PC-3 (cell line): ENCODE data around the gene SPATA7. TPM values are rescaled to one million over a fixed set of nuclear protein-coding genes. Genes with fewer than 3 reads are reported as not detected.
A peak's percentile ranks its signal among the peaks of the same experiment; 100 is the strongest.
"Not testable (repeated sequence)": the region's sequence is repeated elsewhere in the genome, so short reads cannot be mapped to it uniquely, and the experiment has no call there.

Experiments
- ATAC-seq: fragments of 200-7000 bp; cut with Tn5 transposase; 2 replicates; pipeline ENCODE4 v1.9.1; 2020; ENCODE audit warnings: mild to moderate bottlenecking, moderate library complexity
- BruUV-seq: library from RNA; stranded (reverse); fragments of 400-500 nt; replicated peaks from 2 replicates; lab custom pipeline; 2021; lab: Mats Ljungman, UMichigan
- CTCF ChIA-PET: fragments of 300-600 bp; sonication (Branson Sonifier 250); formaldehyde crosslinking; loops from one replicate; lab custom pipeline; 2022; ENCODE audit warnings: antibody characterized with exemption; lab: Charles Lee
- POLR2A ChIA-PET: fragments of 300-600 bp; sonication (Branson Sonifier 250); formaldehyde crosslinking; loops from one replicate; lab custom pipeline; 2022; ENCODE audit warnings: antibody characterized with exemption; ENCODE audit not compliant: unreplicated experiment; lab: Charles Lee
- DNase-seq: peaks from one replicate; pipeline ENCODE4 v3.0.0-alpha.2; 2015
- H2AFZ ChIP-seq: fragments of 300-600 bp; sonication (generic); 2 replicates; pipeline ENCODE4 v1.6.0; 2016; ENCODE audit warnings: antibody characterized with exemption, low read length
- H3F3A ChIP-seq: fragments of 300-600 bp; sonication (generic); one replicate; pipeline ENCODE4 v1.6.0; 2017; ENCODE audit warnings: antibody characterized with exemption, low read length, control low read depth, mild to moderate bottlenecking; ENCODE audit not compliant: unreplicated experiment
- H3K27ac ChIP-seq: fragments of 300-600 bp; sonication (generic); 2 replicates; pipeline ENCODE4 v1.5.1; 2016; ENCODE audit warnings: mild to moderate bottlenecking, low read length
- H3K27me3 ChIP-seq: fragments of 300-600 bp; sonication (generic); 2 replicates; pipeline ENCODE4 v1.6.1; 2016; ENCODE audit warnings: low read length, mixed read lengths
- H3K36me3 ChIP-seq: fragments of 300-600 bp; sonication (generic); 2 replicates; pipeline ENCODE4 v1.6.1; 2016; ENCODE audit warnings: low read depth, mixed run types, low read length, mixed read lengths
- H3K4me1 ChIP-seq: fragments of 300-600 bp; sonication (generic); 2 replicates; pipeline ENCODE4 v1.5.1; 2016; ENCODE audit warnings: low read length; ENCODE audit not compliant: insufficient read depth
- H3K4me2 ChIP-seq: fragments of 300-600 bp; sonication (generic); 2 replicates; pipeline ENCODE4 v1.6.0; 2016; ENCODE audit warnings: low read length
- H3K4me3 ChIP-seq: fragments of 300-600 bp; sonication (generic); 2 replicates; pipeline ENCODE4 v1.5.1; 2016; ENCODE audit warnings: mild to moderate bottlenecking, low read length, mixed read lengths
- H3K79me2 ChIP-seq: fragments of 300-600 bp; sonication (generic); 2 replicates; pipeline ENCODE4 v1.6.1; 2017; ENCODE audit warnings: low read length, mixed read lengths
- H3K9ac ChIP-seq: fragments of 300-600 bp; sonication (generic); 2 replicates; pipeline ENCODE4 v1.6.0; 2016; ENCODE audit warnings: mild to moderate bottlenecking, low read length
- H3K9me2 ChIP-seq: fragments of 300-600 bp; sonication (generic); replicated peaks from 2 replicates; pipeline ENCODE4 v1.6.1; 2016; ENCODE audit warnings: mixed run types, low read length, mixed read lengths
- H3K9me3 ChIP-seq: fragments of 300-600 bp; sonication (generic); 2 replicates; pipeline ENCODE4 v1.6.1; 2016; ENCODE audit warnings: low read length, mixed read lengths
- H4K20me1 ChIP-seq: fragments of 300-600 bp; sonication (generic); 2 replicates; pipeline ENCODE4 v1.6.1; 2016; ENCODE audit warnings: low read length, mixed read lengths
- EZH2 ChIP-seq: fragments of 300-600 bp; sonication (generic); IDR thresholded peaks from one replicate; pipeline ENCODE4 v1.6.1; 2017; ENCODE audit warnings: antibody characterized with exemption, mild to moderate bottlenecking, low read length; ENCODE audit not compliant: unreplicated experiment
- EZH2phosphoT487 ChIP-seq: fragments of 300-600 bp; sonication (generic); IDR thresholded peaks from 2 replicates; pipeline ENCODE4 v1.6.1; 2018; ENCODE audit warnings: mild to moderate bottlenecking, antibody characterized with exemption, low read length, borderline replicate concordance
- intact Hi-C: fragments of 100-400 bp; cut with micrococcal nuclease; formaldehyde crosslinking; loops from 2 replicates; pipeline ENCODE4 v1.9.0; 2023
- total RNA-seq: library from RNA; depleted of rRNA; stranded (reverse); fragments of >200 nt; gene quantifications from 2 replicates; pipeline ENCODE4 v1.2.3, GENCODE V29; 2014
- TF ChIP-seq, protein P1 (sequence below): fragments of 300-600 bp; sonication (generic); conservative IDR thresholded peaks from 2 replicates; pipeline ENCODE4 v1.5.1; 2017; ENCODE audit warnings: antibody characterized with exemption, low read depth, mild to moderate bottlenecking, low read length

The SPATA7 gene
- total RNA-seq, 1 experiment from 2014 or later = 2.8 TPM

DNA sequence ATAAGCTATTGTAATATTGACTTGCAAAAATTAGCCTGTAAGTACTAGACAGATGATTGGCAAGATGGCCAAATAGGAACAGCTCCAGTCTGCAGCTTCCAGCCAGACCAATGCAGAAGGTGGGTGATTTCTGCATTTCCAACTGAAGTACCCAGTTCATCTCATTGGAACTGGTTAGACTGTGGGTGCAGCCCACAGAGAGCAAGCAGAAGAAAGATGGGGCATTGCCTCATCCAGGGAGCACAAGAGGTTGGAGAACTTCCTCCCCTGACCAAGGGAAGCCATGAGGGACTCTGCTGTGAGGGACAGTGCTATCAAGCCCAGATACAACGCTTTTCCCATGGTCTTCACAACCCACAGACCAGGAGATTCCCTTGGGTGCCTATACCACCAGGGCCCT is 16.0 kb upstream of the SPATA7 start:
- Histone ChIP-seq H3K79me2 (no peaks in the 10 kb centered on the region), H3K4me3 (no peak overlapping the region), H3K9me3 (no peaks in the 10 kb centered on the region), H4K20me1 (no peaks in the 10 kb centered on the region), H2AFZ (no peak overlapping the region), H3K27me3 (no peaks in the 10 kb centered on the region), H3K27ac (no peak overlapping the region), H3K4me1 (no peaks in the 10 kb centered on the region), H3K9ac (no peak overlapping the region), H3K36me3 (no peaks in the 10 kb centered on the region), H3K4me2 (no peak overlapping the region), H3K9me2 (no peaks in the 10 kb centered on the region), H3F3A (no peaks in the 10 kb centered on the region)
- BruUV-seq = no TSS peak
- TF ChIP-seq EZH2phosphoT487 (no peak), EZH2 (no peak)
- TF ChIP-seq, protein P1, sequence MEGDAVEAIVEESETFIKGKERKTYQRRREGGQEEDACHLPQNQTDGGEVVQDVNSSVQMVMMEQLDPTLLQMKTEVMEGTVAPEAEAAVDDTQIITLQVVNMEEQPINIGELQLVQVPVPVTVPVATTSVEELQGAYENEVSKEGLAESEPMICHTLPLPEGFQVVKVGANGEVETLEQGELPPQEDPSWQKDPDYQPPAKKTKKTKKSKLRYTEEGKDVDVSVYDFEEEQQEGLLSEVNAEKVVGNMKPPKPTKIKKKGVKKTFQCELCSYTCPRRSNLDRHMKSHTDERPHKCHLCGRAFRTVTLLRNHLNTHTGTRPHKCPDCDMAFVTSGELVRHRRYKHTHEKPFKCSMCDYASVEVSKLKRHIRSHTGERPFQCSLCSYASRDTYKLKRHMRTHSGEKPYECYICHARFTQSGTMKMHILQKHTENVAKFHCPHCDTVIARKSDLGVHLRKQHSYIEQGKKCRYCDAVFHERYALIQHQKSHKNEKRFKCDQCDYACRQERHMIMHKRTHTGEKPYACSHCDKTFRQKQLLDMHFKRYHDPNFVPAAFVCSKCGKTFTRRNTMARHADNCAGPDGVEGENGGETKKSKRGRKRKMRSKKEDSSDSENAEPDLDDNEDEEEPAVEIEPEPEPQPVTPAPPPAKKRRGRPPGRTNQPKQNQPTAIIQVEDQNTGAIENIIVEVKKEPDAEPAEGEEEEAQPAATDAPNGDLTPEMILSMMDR = no peak
- ChIA-PET CTCF (no interaction called here), POLR2A (no interaction called here)
- intact Hi-C loops = no loop called here
- no peak for DNase-seq
- ATAC-seq = no peak

DNA sequence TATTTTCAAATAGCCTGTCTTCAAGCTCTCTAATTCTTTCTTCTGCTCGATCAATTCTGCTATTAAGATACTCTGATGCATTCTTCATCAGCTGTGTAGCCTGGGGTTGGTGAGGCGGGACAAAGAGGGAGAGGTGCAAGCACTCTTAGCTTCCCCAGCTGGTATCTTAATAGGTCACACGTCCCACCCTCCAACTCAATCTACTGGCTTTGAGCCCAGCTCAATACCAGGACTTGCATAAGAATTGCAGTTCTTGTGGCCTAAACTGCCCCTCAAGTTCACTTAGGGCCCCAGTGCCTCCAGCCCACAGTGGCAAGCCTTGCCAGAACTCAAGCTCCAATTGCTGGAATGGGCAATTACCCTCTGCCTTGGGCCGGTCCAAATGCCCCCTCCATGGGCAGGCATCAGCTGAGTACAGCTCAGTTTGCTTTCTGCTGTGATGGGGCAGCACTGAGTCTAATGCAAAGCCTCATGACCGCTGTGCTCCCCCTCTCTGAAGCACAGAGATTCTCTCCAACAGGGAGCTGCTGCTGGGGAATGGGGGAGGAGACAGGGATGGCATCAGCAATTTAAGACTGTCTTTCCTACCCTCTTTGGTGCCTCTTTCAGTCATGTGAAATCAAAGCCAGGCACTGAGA is 5.6 kb upstream of the SPATA7 start:
- TF ChIP-seq EZH2 (no peak), EZH2phosphoT487 (no peak)
- TF ChIP-seq, protein P1 = no peak

DNA sequence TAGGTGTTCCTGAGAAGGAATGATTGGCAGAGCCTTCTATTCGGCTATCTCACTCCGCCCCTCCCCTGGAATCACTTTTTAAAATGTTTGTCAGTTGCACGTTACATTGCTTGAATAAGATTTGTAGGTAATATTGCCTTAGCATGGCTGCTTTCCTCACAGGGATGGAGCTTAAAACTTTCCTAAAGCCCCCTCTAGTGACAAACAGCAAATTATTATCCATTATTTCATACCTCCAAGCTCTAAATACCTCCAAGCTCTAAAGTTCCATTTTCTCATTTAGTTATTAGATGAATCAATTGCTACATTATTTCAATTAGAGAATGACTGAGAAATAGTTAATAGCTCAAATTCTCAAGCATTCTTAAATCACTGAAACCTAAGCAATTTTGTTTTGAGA is 5.1 kb upstream of the SPATA7 start:
- ATAC-seq (peak; percentile 63), DNase-seq (peak; percentile 61)
- Histone ChIP-seq H3K27me3 (no peaks in the 10 kb centered on the region), H2AFZ (peak overlapping the region; percentile 39; the same call in 1 of the 2 replicates), H3K4me3 (no peak overlapping the region), H3F3A (no peaks in the 10 kb centered on the region), H4K20me1 (no peaks in the 10 kb centered on the region), H3K9me3 (no peaks in the 10 kb centered on the region), H3K36me3 (no peaks in the 10 kb centered on the region), H3K4me2 (no peak overlapping the region), H3K27ac (no peak overlapping the region), H3K9ac (no peak overlapping the region), H3K9me2 (no peaks in the 10 kb centered on the region), H3K79me2 (no peaks in the 10 kb centered on the region), H3K4me1 (peaks cover 9% of the 10 kb centered on the region; the same call in 1 of the 2 replicates)
- intact Hi-C loops = loop anchor here (1.0 to 5.0 kb wide), 4 partner anchors 33 to 436 kb away; no protein-coding TSS in a partner anchor
- no peak for TF ChIP-seq EZH2phosphoT487
- TF ChIP-seq, protein P1 = peak; percentile 73
- no peak for TF ChIP-seq EZH2
- ChIA-PET POLR2A (no interaction called here), CTCF (interaction anchor here (0.5 to 2.5 kb wide), 7 partner anchors 28 to 367 kb away, joined by 3 to 81 read pairs (median 3); partner anchors contain the start of gene KCNK10)
- no TSS peak for BruUV-seq

More for the DNA sequence above, 5.6 kb upstream of the SPATA7 start:
- Histone ChIP-seq H3K36me3 (no peaks in the 10 kb centered on the region), H3K9me2 (no peaks in the 10 kb centered on the region), H3K4me2 (no peak overlapping the region), H3K79me2 (no peaks in the 10 kb centered on the region), H3K27me3 (no peaks in the 10 kb centered on the region), H3K4me1 (peaks cover 8% of the 10 kb centered on the region; the same call in 1 of the 2 replicates), H3K27ac (no peak overlapping the region), H3K9ac (no peak overlapping the region), H4K20me1 (no peaks in the 10 kb centered on the region), H3K9me3 (no peaks in the 10 kb centered on the region), H3F3A (no peaks in the 10 kb centered on the region), H3K4me3 (no peak overlapping the region), H2AFZ (peak overlapping the region; percentile 39; the same call in 1 of the 2 replicates)
- peak; percentile 37 for ATAC-seq
- intact Hi-C loops = loop anchor here (1.0 to 5.0 kb wide), 4 partner anchors 33 to 435 kb away; no protein-coding TSS in a partner anchor
- no TSS peak for BruUV-seq
- ChIA-PET POLR2A (no interaction called here), CTCF (interaction anchor here (0.7 to 2.5 kb wide), 5 partner anchors 27 to 363 kb away, joined by 3 to 81 read pairs (median 6); no protein-coding TSS in a partner anchor)
- no peak for DNase-seq

DNA sequence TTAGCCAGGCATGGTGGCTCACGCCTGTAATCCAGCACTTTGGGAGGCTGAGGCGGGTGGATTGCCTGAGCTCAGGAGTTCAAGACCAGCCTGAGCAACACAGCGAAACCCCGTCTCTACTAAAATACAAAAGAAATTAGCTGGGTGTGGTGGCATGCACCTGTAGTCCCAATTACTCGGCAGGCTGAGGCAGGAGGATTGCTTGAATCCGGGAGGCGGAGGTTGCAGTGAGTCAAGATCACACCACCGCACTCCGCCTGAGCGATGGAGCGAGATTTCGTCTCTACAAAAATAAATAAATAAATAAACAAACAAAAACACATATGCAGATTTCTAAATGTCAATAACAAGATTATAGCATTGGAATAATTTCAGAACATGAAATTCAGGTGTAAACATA is 3.8 kb upstream of the SPATA7 start:
- ATAC-seq, H3K27me3 ChIP-seq, DNase-seq, H3K4me3 ChIP-seq, BruUV-seq, POLR2A ChIA-PET, H3K79me2 ChIP-seq, CTCF ChIA-PET, H3K9me2 ChIP-seq, H3K9me3 ChIP-seq, H4K20me1 ChIP-seq, H2AFZ ChIP-seq, H3K9ac ChIP-seq, H3F3A ChIP-seq, H3K4me2 ChIP-seq, H3K36me3 ChIP-seq, H3K27ac ChIP-seq, H3K4me1 ChIP-seq: not testable (repeated sequence)
- intact Hi-C loops = loop anchor here (2.0 to 5.0 kb wide), 2 partner anchors 34 to 437 kb away; no protein-coding TSS in a partner anchor
